ENCODE measurements around the gene SLC13A3. TPM values are rescaled to one million over a fixed set of nuclear protein-coding genes. Genes with fewer than 3 reads are reported as not detected.

The SLC13A3 gene
- total RNA-seq, 2 experiments from 2014 or later: 0.07 TPM

DNA sequence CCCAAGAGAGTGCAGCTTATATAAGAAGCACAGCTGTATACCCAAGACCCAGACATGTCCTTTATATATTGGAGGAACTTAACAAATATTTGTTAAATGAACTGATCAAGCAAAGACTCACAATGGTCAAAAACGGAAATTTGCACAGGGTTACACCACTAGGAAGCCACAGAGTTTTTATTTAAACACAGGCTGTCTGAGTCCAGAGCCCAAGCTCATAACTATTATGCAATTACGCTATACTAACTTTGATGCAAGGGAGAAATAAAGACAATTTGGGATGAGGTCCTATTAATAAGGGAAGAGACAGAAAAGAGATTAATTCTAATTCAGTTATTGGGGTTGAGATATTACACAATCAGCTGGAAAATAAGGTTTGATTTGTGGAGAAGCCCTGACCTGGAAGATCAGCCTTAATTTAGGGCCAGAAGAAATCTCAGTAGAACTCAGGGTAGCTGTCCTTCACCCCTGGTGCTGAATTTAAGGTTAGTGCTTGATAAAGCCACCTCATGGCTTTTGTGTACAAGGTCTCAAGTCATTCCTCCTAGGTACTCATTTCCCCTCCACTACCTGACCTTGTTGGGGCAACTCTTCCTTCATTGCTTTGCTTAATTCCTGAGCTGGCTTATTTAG is 127.4 kb downstream of the SLC13A3 start:
- H3K4me3 Mint-ChIP-seq: no peak overlapping the region
- intact Hi-C loops (cut with DNase I, micrococcal nuclease): no loop called here
- DNase-seq (peak; percentile 20), ATAC-seq (no peak)
- H3K36me3 Mint-ChIP-seq (ENCODE audit: low read depth): no peaks in the 10 kb centered on the region
- ChIA-PET POLR2A (no interaction called here), CTCF (interaction anchor here (0.8 to 3.1 kb wide), 7 partner anchors 10 to 162 kb away, joined by 4 to 16 read pairs (median 5); partner anchors contain the start of genes OCSTAMP and ZNF334)
- H3K27me3 Mint-ChIP-seq: peaks cover 23% of the 10 kb centered on the region
- H3K4me1 Mint-ChIP-seq: no peaks in the 10 kb centered on the region
- H3K9me3 Mint-ChIP-seq (ENCODE audit: low read depth): no peaks in the 10 kb centered on the region
- no peak overlapping the region for H3K27ac Mint-ChIP-seq

DNA sequence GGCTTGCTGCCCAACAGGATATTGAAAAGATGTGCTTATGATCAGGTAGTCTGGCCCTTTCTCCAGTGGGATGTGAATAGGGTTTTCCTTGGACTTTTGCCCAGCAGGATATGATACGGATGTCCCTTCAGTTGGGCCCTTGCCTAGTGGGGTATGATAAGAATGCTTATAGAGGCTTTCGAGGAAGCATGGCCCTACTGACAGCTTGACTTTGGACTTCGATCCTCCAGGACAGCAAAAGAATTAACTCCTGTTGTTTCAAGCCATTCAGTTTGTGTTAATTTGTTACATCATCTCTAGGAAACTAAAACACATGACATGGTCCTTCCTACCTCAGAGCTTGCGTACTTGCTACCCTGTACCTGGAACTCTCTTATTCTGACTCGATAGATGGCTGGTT is 128.2 kb downstream of the SLC13A3 start:
- Mint-ChIP-seq H3K4me3 (no peak overlapping the region), H3K27ac (no peak overlapping the region), H3K27me3 (peaks cover 22% of the 10 kb centered on the region), H3K4me1 (no peaks in the 10 kb centered on the region), H3K36me3 (ENCODE audit: low read depth) (no peaks in the 10 kb centered on the region), H3K9me3 (ENCODE audit: low read depth) (no peaks in the 10 kb centered on the region)
- DNase-seq: no peak
- ChIA-PET CTCF (interaction anchor here (0.8 to 3.1 kb wide), 7 partner anchors 10 to 163 kb away, joined by 3 to 16 read pairs (median 4); partner anchors contain the start of genes OCSTAMP and ZNF334), POLR2A (no interaction called here)
- ATAC-seq: no peak
- intact Hi-C loops (cut with DNase I, micrococcal nuclease): no loop called here

DNA sequence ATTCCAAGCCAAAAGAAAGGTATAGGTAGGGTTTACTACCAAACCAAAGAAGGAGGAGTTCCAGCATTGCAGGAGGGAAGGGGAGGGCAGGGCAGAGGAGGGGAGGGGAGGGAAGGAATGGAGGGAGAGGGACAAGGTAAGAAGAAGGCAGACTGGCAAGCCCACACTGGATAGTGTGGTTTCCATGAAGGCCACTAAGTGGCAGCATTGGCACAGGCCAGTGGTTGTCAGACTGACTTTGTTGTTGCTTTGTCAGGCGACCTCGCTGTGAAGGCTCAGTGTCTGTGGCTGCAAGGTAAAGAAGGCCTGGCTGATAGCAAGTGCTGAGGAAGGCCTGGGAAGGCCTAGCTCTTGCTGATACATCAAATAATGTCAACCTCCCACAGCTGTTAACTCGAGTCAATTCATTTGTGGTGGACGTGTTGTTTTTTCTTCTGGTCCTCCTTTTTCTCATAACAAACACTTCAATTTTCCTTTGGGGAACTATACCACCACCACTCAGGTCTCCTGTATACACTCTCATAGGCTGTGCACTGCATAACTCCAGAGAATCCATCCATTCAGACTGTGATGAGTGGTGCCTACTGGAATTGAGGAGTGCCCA is 130.2 kb downstream of the SLC13A3 start:
- DNase-seq (peak; percentile 69), ATAC-seq (peak; percentile 95)
- Mint-ChIP-seq H3K27ac (no peak overlapping the region), H3K36me3 (ENCODE audit: low read depth) (no peaks in the 10 kb centered on the region), H3K9me3 (ENCODE audit: low read depth) (no peaks in the 10 kb centered on the region), H3K4me1 (no peaks in the 10 kb centered on the region), H3K27me3 (peaks cover 21% of the 10 kb centered on the region), H3K4me3 (no peak overlapping the region)
- ChIA-PET POLR2A (no interaction called here), CTCF (interaction anchor here (0.8 to 3.1 kb wide), 4 partner anchors 8 to 159 kb away, joined by 3 to 16 read pairs (median 5); no protein-coding TSS in a partner anchor)
- intact Hi-C loops (cut with DNase I, micrococcal nuclease): loop anchor here (1.0 to 2.0 kb wide), 2 partner anchors 42 to 160 kb away; no protein-coding TSS in a partner anchor

DNA sequence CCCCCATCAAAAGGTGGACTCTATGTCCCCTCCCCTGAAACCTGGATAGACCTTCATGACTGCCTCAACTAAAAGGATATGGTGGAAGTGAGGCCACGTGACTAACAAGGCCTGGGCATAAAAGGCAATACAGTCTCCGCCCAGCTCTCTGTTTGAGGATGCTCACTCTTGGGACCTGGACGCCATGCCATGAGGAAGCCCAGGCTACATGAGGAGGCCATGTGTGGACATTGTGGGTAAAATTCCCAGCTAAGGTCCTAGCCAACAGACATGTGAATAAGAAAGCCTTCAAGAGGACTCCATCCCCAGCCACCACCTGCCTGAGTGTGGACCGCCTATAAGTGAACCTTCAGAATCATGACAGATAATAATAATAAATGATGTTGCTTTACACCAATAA is 130.7 kb downstream of the SLC13A3 start:
- Mint-ChIP-seq H3K4me1 (no peaks in the 10 kb centered on the region), H3K27me3 (peaks cover 21% of the 10 kb centered on the region), H3K4me3 (no peak overlapping the region), H3K9me3 (ENCODE audit: low read depth) (no peaks in the 10 kb centered on the region), H3K36me3 (ENCODE audit: low read depth) (no peaks in the 10 kb centered on the region), H3K27ac (no peak overlapping the region)
- intact Hi-C loops (cut with DNase I, micrococcal nuclease): loop anchor here in 1 of 2 experiments (2.0 kb wide), 1 partner anchor 42 kb away; no protein-coding TSS in a partner anchor
- POLR2A ChIA-PET: no interaction called here
- DNase-seq: no peak
- CTCF ChIA-PET: interaction anchor here (1.1 to 3.1 kb wide), 2 partner anchors 8 to 160 kb away, joined by 3 to 16 read pairs; no protein-coding TSS in a partner anchor
- ATAC-seq: no peak

DNA sequence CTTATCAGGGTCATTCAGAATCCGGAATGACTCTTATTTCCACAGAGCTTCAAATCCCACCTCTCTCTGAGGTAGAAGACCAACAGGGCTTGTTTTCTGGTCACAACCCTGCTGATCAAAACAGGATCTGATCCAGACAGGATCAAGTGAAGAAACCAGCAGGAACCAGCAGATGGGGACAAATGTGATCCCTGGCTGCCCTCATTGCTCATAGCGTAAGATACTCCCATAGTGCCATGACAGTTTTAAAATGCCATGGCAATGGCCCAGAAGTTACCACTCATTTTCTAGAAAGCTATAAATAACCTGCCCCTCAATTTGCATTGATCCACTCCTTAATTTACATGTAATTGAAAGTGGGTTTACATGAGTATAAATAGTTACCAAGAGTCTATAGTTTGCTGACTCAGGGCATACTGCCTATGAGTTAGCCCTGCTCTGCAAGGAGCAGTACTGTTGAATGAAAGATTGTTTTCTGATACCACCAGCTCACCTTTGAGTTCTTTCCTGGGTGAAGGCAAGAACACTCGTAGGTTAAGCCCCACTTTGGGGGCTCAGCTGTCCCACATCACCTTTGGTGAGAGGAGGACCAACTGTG is 131.7 kb downstream of the SLC13A3 start:
- CTCF ChIA-PET: interaction anchor here (0.5 to 1.4 kb wide), 5 partner anchors 9 to 161 kb away, joined by 3 to 5 read pairs (median 3); no protein-coding TSS in a partner anchor
- intact Hi-C loops (cut with DNase I, micrococcal nuclease): loop anchor here in 1 of 2 experiments (2.0 kb wide), 1 partner anchor 43 kb away; no protein-coding TSS in a partner anchor
- ATAC-seq: no peak
- Mint-ChIP-seq H3K4me3 (no peak overlapping the region), H3K27ac (no peak overlapping the region), H3K4me1 (no peaks in the 10 kb centered on the region), H3K9me3 (ENCODE audit: low read depth) (no peaks in the 10 kb centered on the region), H3K27me3 (peaks cover 23% of the 10 kb centered on the region), H3K36me3 (ENCODE audit: low read depth) (no peaks in the 10 kb centered on the region)
- DNase-seq: no peak
- POLR2A ChIA-PET: no interaction called here

DNA sequence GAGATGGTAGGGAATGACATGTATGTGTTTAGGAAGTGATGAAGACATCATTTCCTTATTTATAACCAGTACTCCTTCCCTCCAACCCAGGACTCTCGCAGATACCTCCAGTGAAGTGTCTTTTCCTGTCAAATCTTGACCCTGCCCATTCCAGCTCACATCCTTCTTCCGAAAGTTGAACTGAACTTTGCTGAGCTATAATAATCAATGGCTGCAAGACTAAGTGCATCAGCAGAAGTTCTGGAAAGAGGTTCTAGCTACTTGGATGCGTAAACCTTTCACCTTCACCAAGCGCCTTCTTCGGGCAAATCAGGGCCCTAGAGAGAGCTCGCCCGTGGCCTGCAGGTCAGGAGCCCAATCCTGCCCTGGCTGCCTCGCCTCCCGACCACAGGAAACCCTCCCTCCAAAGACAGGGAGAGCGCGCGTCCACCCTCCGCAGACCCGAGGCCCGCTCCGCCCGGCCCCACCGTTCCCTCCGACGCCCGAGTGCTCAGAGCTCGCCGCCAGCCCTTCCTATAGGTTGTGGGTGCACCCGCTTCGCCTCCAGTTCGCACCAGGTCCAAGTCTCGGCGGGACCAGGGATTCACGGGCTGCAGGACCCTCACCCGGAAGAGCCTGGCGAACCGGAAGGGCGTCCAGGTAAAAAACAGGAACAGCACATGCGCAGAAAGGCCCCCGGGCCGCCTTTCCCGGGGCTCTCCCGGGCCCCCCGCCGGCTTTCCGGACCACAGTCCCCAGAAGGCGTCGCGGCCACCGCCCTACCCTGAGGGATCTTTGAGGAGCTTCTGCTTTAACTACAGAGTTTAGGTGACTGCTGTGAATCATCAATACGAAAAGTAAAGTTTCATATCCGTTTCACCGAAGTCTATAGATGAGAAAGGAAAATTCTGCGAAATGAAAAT is 138.1 kb downstream of the SLC13A3 start, which contains the start of gene ZNF334:
Gene ZNF334, minus strand, starts transcription at position 617 of the 902 bp plus-strand sequence. CDS start 1,457 bp downstream, outside the sequence.
- Mint-ChIP-seq H3K27me3 (peaks cover 29% of the 10 kb centered on the region), H3K4me1 (peaks cover 24% of the 10 kb centered on the region), H3K27ac (peak within 1 kb of the TSS; percentile 76), H3K9me3 (ENCODE audit: low read depth) (peaks cover 3% of the 10 kb centered on the region), H3K4me3 (peak within 1 kb of the TSS; percentile 77), H3K36me3 (ENCODE audit: low read depth) (peaks cover 9% of the 10 kb centered on the region)
- peak; percentile 83 for DNase-seq
- intact Hi-C loops (cut with DNase I, micrococcal nuclease): loop anchor here (1.0 to 2.0 kb wide), 4 partner anchors 32 to 176 kb away; partner anchors contain the start of gene TP53RK (in 1 of the 2)
- ATAC-seq: peak; percentile 99
- CTCF ChIA-PET: interaction anchor here (0.6 to 1.3 kb wide), 5 partner anchors 10 to 1112 kb away, joined by 3 to 5 read pairs (median 4); no protein-coding TSS in a partner anchor
- POLR2A ChIA-PET: interaction anchor here (0.8 to 2.1 kb wide), 2 partner anchors 107 to 176 kb away, joined by 3 to 8 read pairs; partner anchors contain the start of genes ELMO2 and TP53RK

DNA sequence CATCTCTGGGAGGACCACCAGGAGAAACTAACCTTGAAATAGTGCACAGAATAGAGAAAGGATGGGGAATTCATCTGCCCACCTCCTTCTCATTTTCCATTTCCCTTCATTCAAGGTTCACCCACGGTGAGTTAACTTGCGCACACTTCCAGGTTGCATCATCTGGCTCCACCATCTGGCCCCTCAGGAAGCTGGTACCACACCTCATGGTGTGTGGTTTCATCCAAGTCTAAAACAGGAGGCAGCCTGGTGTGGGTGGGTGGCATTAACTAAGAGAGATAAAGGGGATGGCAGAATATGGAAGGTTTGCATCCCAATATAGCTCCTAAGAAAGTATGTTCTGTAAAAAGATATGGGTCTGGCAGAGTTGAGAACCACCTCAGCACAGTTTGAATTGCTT is 141.7 kb downstream of the SLC13A3 start:
- peak; percentile 22 for DNase-seq
- no peak for ATAC-seq
- Mint-ChIP-seq H3K4me3 (no peak overlapping the region), H3K4me1 (peaks cover 30% of the 10 kb centered on the region), H3K36me3 (ENCODE audit: low read depth) (peaks cover 10% of the 10 kb centered on the region), H3K9me3 (ENCODE audit: low read depth) (peaks cover 3% of the 10 kb centered on the region), H3K27ac (no peak overlapping the region), H3K27me3 (peaks cover 37% of the 10 kb centered on the region)
- ChIA-PET POLR2A (interaction anchor here (0.6 kb wide), 1 partner anchor 13 kb away, joined by 4 read pairs; no protein-coding TSS in a partner anchor), CTCF (no interaction called here)
- intact Hi-C loops (cut with DNase I, micrococcal nuclease): no loop called here

Other genes with a start within 250 kb of the SLC13A3 start
- 10 to 100 TPM; 47.4 to 54.6 TPM for gene ELMO2, start 244.8 kb downstream of the SLC13A3 start, total RNA-seq
- 1 to 10 TPM; 3.4 to 4.9 TPM for gene ZNF334, start 137.9 kb downstream of the SLC13A3 start, total RNA-seq
- under 1 TPM; 0.14 to 0.19 TPM for gene OCSTAMP, start 100.8 kb downstream of the SLC13A3 start, total RNA-seq
- gene TP53RK, start 38.0 kb upstream of the SLC13A3 start, total RNA-seq: 10 to 100 TPM; 11.2 to 12.1 TPM
- gene SLC2A10, start 58.2 kb upstream of the SLC13A3 start, total RNA-seq: not detected
- not detected for gene EYA2, start 243.4 kb upstream of the SLC13A3 start, total RNA-seq

All from activated CD4-positive, alpha-beta T cell treated with anti-CD3 and anti-CD28 coated beads for 36 hours (primary cell).